ENCODE data around the gene MED13. TPM values are rescaled to one million over a fixed set of nuclear protein-coding genes. Genes with fewer than 3 reads are reported as not detected.

MED13 gene
- total and polyA plus RNA-seq, 2 donors = 12.0 to 32.0 TPM

GRCh38 chr17:61970030-61970429 lies 95.0 kb downstream of the MED13 start:
- Histone ChIP-seq H3K27me3 (ENCODE audit: control insufficient read depth in 2 of 2, insufficient read depth in 1 of 2, low read length in 1 of 2) (no peaks in the 10 kb centered on the region), H3K36me3 (ENCODE audit: control insufficient read depth in 2 of 2, insufficient read depth in 2 of 2, low read length in 1 of 2) (peaks cover 34 to 70% of the 10 kb centered on the region in 2 donors), H3K9me3 (ENCODE audit: control insufficient read depth in 2 of 2, insufficient read depth in 1 of 2, low read length in 1 of 2) (no peaks in the 10 kb centered on the region), H3K4me3 (ENCODE audit: low read length in 2 of 2) (no peak overlapping the region), H3K27ac (ENCODE audit: low read depth in 1 of 2, low read length in 1 of 2) (no peak overlapping the region), H3K4me1 (ENCODE audit: control insufficient read depth in 2 of 2, insufficient read depth in 2 of 2, low read length in 2 of 2) (no peaks in the 10 kb centered on the region)
- DNase-seq (ENCODE audit: low read depth in 6 of 9, low spot score in 9 of 9) = no peak
- WGBS = 97% methylated on average over 1 of the region's 1 CpG

DNA sequence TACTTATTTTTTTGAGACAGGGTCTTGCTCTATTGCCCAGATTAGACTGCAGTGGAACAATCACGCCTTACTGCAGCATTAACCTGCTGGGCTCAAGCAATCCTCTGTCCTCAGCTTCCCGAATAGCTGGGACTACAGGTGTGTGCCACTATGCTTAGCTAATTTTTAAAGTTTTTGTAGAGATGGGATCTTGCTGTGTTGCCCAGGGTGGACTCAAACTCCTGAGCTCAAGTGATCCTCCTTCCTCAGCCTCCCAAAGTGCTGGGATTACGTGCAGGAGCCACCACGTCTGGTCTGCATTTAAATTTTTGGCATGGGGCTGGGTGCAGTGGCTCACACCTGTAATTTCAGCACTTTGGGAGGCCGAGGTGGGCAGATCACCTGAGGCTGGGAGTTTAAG lies 96.3 kb downstream of the MED13 start:
- H3K9me3 ChIP-seq (ENCODE audit: control insufficient read depth in 2 of 2, insufficient read depth in 1 of 2, low read length in 1 of 2) = no peaks in the 10 kb centered on the region
- H3K36me3 ChIP-seq (ENCODE audit: control insufficient read depth in 2 of 2, insufficient read depth in 2 of 2, low read length in 1 of 2) = peaks cover 44 to 78% of the 10 kb centered on the region in 2 donors
- 98% methylated on average over 5 of the region's 5 CpGs for WGBS
- H3K4me3 ChIP-seq (ENCODE audit: low read length in 2 of 2) = no peak overlapping the region
- H3K27me3 ChIP-seq (ENCODE audit: control insufficient read depth in 2 of 2, insufficient read depth in 1 of 2, low read length in 1 of 2) = no peaks in the 10 kb centered on the region
- DNase-seq (ENCODE audit: low read depth in 6 of 9, low spot score in 9 of 9) = no peak
- no peaks in the 10 kb centered on the region for H3K4me1 ChIP-seq (ENCODE audit: control insufficient read depth in 2 of 2, insufficient read depth in 2 of 2, low read length in 2 of 2)
- no peak overlapping the region for H3K27ac ChIP-seq (ENCODE audit: low read depth in 1 of 2, low read length in 1 of 2)

- peaks cover 46 to 81% of the 10 kb centered on the region in 2 donors for H3K36me3 ChIP-seq (ENCODE audit: control insufficient read depth in 2 of 2, insufficient read depth in 2 of 2, low read length in 1 of 2)
- no peak for DNase-seq (ENCODE audit: low read depth in 6 of 9, low spot score in 9 of 9)
- over 99% methylated on average over 2 of the region's 2 CpGs for WGBS
- H3K4me3 ChIP-seq (ENCODE audit: low read length in 2 of 2) = no peak overlapping the region
- no peak overlapping the region for H3K27ac ChIP-seq (ENCODE audit: low read depth in 1 of 2, low read length in 1 of 2)
- H3K4me1 ChIP-seq (ENCODE audit: control insufficient read depth in 2 of 2, insufficient read depth in 2 of 2, low read length in 2 of 2) = no peaks in the 10 kb centered on the region
- H3K27me3 ChIP-seq (ENCODE audit: control insufficient read depth in 2 of 2, insufficient read depth in 1 of 2, low read length in 1 of 2) = no peaks in the 10 kb centered on the region
- H3K9me3 ChIP-seq (ENCODE audit: control insufficient read depth in 2 of 2, insufficient read depth in 1 of 2, low read length in 1 of 2) = no peaks in the 10 kb centered on the region
These were observed 97.3 kb downstream of the MED13 start for GRCh38 chr17:61967729-61968128.

DNA sequence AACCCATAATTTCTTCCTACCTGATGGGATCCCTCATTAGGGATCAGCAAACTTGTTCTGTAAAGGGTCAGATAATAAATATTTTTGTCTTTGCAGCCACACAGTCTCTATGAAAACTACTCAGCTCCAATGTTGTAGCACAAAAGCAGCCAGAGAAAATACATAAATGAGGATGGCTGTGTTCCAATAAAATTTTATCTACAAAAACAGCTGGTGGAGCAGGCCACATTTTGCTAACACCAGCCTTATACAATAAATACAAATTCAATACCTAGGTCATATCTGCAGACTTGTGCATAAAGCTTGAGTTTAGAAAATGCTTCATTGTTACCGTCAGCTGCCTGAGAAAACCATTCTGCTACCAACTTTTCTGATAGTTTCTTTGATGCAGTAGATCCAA lies 98.9 kb downstream of the MED13 start:
- Histone ChIP-seq H3K4me3 (ENCODE audit: low read length in 2 of 2) (no peak overlapping the region), H3K36me3 (ENCODE audit: control insufficient read depth in 2 of 2, insufficient read depth in 2 of 2, low read length in 1 of 2) (peaks cover 42 to 71% of the 10 kb centered on the region in 2 donors), H3K27me3 (ENCODE audit: control insufficient read depth in 2 of 2, insufficient read depth in 1 of 2, low read length in 1 of 2) (no peaks in the 10 kb centered on the region), H3K9me3 (ENCODE audit: control insufficient read depth in 2 of 2, insufficient read depth in 1 of 2, low read length in 1 of 2) (no peaks in the 10 kb centered on the region), H3K4me1 (ENCODE audit: control insufficient read depth in 2 of 2, insufficient read depth in 2 of 2, low read length in 2 of 2) (no peaks in the 10 kb centered on the region), H3K27ac (ENCODE audit: low read depth in 1 of 2, low read length in 1 of 2) (no peak overlapping the region)
- 0% methylated on average over 1 of the region's 1 CpG for WGBS
- no peak for DNase-seq (ENCODE audit: low read depth in 6 of 9, low spot score in 9 of 9)

- Histone ChIP-seq H3K27me3 (ENCODE audit: control insufficient read depth in 2 of 2, insufficient read depth in 1 of 2, low read length in 1 of 2) (no peaks in the 10 kb centered on the region), H3K9me3 (ENCODE audit: control insufficient read depth in 2 of 2, insufficient read depth in 1 of 2, low read length in 1 of 2) (no peaks in the 10 kb centered on the region), H3K4me3 (ENCODE audit: low read length in 2 of 2) (no peak overlapping the region), H3K36me3 (ENCODE audit: control insufficient read depth in 2 of 2, insufficient read depth in 2 of 2, low read length in 1 of 2) (peaks cover 46 to 70% of the 10 kb centered on the region in 2 donors), H3K4me1 (ENCODE audit: control insufficient read depth in 2 of 2, insufficient read depth in 2 of 2, low read length in 2 of 2) (no peaks in the 10 kb centered on the region), H3K27ac (ENCODE audit: low read depth in 1 of 2, low read length in 1 of 2) (no peak overlapping the region)
- 97% methylated on average over 4 of the region's 4 CpGs for WGBS
- DNase-seq (ENCODE audit: low read depth in 6 of 9, low spot score in 9 of 9) = no peak
These were observed 109.5 kb downstream of the MED13 start for GRCh38 chr17:61955619-61956018.

DNA sequence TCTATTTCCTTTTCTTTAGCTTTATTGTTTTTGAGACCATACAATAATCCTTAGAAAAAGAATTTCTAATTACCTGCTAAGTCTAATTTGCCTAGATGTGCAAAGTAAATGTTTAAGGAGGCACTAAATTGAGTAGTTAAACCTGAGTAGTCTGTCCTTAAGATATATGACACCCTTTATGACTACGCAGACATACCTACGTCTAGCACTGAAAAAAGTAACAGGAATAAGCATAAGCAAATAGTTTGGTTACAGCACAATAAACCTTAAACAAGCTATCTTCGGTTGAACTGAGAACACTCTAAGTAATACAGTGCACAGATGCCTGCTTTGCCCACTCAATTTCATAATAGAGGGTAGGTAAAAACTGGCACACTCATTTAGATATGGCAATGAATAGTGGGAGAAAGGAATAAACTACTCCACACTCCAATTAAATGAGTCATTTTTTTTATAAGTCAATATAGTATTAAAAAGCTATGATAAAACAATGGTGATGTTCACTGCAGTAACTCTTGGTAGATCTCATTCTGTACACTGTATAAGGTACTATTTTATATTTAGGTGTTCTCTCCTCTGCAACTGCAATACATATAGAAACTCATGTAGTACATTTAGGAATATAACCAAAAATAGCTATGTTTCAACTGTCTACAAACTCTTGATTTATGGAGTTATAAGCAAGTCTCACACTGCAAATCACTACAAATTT lies 117.6 kb downstream of the MED13 start:
- Histone ChIP-seq H3K4me1 (ENCODE audit: control insufficient read depth in 2 of 2, insufficient read depth in 2 of 2, low read length in 2 of 2) (no peaks in the 10 kb centered on the region), H3K27me3 (ENCODE audit: control insufficient read depth in 2 of 2, insufficient read depth in 1 of 2, low read length in 1 of 2) (no peaks in the 10 kb centered on the region), H3K4me3 (ENCODE audit: low read length in 2 of 2) (no peak overlapping the region), H3K27ac (ENCODE audit: low read depth in 1 of 2, low read length in 1 of 2) (no peak overlapping the region), H3K36me3 (ENCODE audit: control insufficient read depth in 2 of 2, insufficient read depth in 2 of 2, low read length in 1 of 2) (peaks cover 23 to 64% of the 10 kb centered on the region in 2 donors), H3K9me3 (ENCODE audit: control insufficient read depth in 2 of 2, insufficient read depth in 1 of 2, low read length in 1 of 2) (no peaks in the 10 kb centered on the region)
- over 99% methylated on average over 3 of the region's 3 CpGs for WGBS
- no peak for DNase-seq (ENCODE audit: low read depth in 6 of 9, low spot score in 9 of 9)

DNA sequence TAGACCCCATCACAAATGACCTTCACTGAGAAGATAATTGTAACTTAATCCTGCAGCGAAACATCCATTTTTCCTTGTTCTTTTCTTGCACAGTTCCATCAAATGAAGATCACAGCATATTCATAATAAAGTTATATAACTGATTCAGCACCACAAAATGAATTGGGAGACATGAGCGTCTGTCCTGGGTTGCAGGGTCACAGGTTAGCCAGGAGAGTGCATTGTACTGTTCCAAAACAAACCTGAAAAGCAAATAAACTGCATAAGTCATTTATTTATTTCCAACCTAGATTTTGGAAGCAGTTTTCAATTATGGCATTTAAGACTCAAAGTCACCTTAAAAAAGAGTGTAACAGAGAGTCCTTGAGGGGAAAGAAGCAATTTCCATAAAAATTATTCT lies 118.7 kb downstream of the MED13 start:
- Histone ChIP-seq H3K36me3 (ENCODE audit: control insufficient read depth in 2 of 2, insufficient read depth in 2 of 2, low read length in 1 of 2) (peaks cover 23 to 61% of the 10 kb centered on the region in 2 donors), H3K27ac (ENCODE audit: low read depth in 1 of 2, low read length in 1 of 2) (no peak overlapping the region), H3K4me3 (ENCODE audit: low read length in 2 of 2) (no peak overlapping the region), H3K4me1 (ENCODE audit: control insufficient read depth in 2 of 2, insufficient read depth in 2 of 2, low read length in 2 of 2) (no peaks in the 10 kb centered on the region), H3K27me3 (ENCODE audit: control insufficient read depth in 2 of 2, insufficient read depth in 1 of 2, low read length in 1 of 2) (no peaks in the 10 kb centered on the region), H3K9me3 (ENCODE audit: control insufficient read depth in 2 of 2, insufficient read depth in 1 of 2, low read length in 1 of 2) (no peaks in the 10 kb centered on the region)
- no peak for DNase-seq (ENCODE audit: low read depth in 6 of 9, low spot score in 9 of 9)
- 96% methylated on average over 2 of the region's 2 CpGs for WGBS

GRCh38 chr17:61943117-61943516 lies 122.0 kb downstream of the MED13 start:
- Histone ChIP-seq H3K4me3 (ENCODE audit: low read length in 2 of 2) (no peak overlapping the region), H3K9me3 (ENCODE audit: control insufficient read depth in 2 of 2, insufficient read depth in 1 of 2, low read length in 1 of 2) (no peaks in the 10 kb centered on the region), H3K27ac (ENCODE audit: low read depth in 1 of 2, low read length in 1 of 2) (no peak overlapping the region), H3K36me3 (ENCODE audit: control insufficient read depth in 2 of 2, insufficient read depth in 2 of 2, low read length in 1 of 2) (peaks cover 10 to 44% of the 10 kb centered on the region in 2 donors), H3K27me3 (ENCODE audit: control insufficient read depth in 2 of 2, insufficient read depth in 1 of 2, low read length in 1 of 2) (no peaks in the 10 kb centered on the region), H3K4me1 (ENCODE audit: control insufficient read depth in 2 of 2, insufficient read depth in 2 of 2, low read length in 2 of 2) (no peaks in the 10 kb centered on the region)
- DNase-seq (ENCODE audit: low read depth in 6 of 9, low spot score in 9 of 9) = no peak
- over 99% methylated on average over 1 of the region's 1 CpG for WGBS

DNA sequence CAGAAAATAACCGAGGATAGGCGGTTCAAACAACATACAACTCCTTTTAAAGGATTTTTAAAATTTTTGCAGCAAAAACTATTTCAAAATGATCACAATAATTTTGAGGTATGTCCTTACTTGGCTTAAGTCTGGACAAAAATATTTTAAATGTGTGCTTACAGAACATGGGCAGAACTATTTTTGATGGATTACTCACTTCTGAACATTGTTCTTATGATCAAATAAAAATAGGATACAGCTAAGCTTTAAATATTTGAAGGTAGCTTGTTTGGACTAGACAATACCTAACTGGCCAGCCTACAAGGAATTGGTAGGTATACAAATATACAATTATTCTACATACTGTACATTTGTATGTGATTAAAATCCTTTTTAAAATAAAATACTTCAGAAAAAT lies 123.0 kb downstream of the MED13 start:
- Histone ChIP-seq H3K4me1 (ENCODE audit: control insufficient read depth in 2 of 2, insufficient read depth in 2 of 2, low read length in 2 of 2) (no peaks in the 10 kb centered on the region), H3K27me3 (ENCODE audit: control insufficient read depth in 2 of 2, insufficient read depth in 1 of 2, low read length in 1 of 2) (no peaks in the 10 kb centered on the region), H3K9me3 (ENCODE audit: control insufficient read depth in 2 of 2, insufficient read depth in 1 of 2, low read length in 1 of 2) (no peaks in the 10 kb centered on the region), H3K27ac (ENCODE audit: low read depth in 1 of 2, low read length in 1 of 2) (no peak overlapping the region), H3K4me3 (ENCODE audit: low read length in 2 of 2) (no peak overlapping the region), H3K36me3 (ENCODE audit: control insufficient read depth in 2 of 2, insufficient read depth in 2 of 2, low read length in 1 of 2) (peaks cover 9 to 37% of the 10 kb centered on the region in 2 donors)
- no peak for DNase-seq (ENCODE audit: low read depth in 6 of 9, low spot score in 9 of 9)
- 98% methylated on average over 2 of the region's 2 CpGs for WGBS

Measured in thymus (tissue), 11 donors.